HG02798 (cell line): ENCODE measurements around the gene LBR.

ENCODE experiments used
- ATAC-seq: cut with Tn5 transposase; IDR thresholded peaks from one replicate; pipeline ENCODE4 v1.9.1; 2021; ENCODE audit warnings: mild to moderate bottlenecking; ENCODE audit not compliant: unreplicated experiment, poor library complexity

Gene LBR

DNA sequence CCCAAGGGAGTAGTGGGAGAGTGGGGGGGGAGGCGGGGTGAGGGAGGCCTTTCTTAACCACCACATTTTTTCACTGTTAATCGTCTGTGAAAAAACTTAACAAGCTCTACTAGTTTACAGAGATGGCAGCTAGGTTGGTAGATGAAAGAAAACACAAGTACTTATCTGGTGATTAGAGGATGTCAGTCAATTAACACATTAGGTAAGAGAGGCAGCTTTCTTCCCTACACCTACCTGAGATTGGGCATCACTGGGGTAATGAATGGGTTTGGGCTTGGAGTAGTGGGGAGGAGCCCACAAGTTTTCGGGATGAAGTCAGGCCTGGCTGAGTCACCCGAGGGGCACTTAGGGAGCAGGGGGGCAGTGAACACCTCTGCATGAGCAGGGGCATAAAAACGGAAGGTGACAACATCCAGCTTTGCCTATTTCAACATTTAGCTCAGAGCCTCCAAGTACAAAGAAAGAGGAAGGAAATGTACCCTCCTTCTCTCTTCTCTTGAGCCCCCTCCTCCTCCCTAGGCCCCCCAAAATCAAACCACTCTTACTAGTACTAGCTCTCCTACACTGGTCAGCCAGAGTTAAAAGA, 2.5 kb downstream of the LBR start:
- ATAC-seq = no peak

DNA sequence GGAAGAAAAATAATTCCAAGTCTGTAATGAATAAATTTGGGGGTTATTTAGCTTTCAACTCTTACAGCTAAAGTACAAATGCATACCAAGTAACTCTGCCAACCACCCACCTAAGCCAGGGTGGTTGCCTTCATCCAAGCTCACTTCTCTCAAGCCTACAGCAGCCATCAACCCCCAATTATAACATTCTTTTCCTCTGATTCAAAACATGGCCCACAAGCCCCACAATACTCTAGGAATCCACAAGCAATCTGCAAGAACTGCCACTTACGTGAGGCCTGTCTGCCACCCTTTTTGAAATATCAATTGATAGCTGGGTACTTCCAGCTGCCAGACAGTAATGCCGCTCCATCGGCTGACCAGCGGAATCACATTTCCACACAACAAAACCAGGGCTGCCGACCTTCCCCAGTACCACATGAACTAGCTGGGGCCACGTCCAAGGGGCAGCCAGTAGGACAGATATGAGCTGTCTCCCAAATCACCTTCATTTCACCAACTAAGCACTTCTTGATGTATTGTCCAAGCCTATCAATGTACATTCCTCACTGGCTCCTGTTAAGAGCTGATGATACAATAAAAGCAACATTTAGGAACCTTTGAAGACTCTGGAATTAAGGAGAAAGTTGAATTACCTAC, 3.2 kb downstream of the LBR start:
- ATAC-seq = no peak

DNA sequence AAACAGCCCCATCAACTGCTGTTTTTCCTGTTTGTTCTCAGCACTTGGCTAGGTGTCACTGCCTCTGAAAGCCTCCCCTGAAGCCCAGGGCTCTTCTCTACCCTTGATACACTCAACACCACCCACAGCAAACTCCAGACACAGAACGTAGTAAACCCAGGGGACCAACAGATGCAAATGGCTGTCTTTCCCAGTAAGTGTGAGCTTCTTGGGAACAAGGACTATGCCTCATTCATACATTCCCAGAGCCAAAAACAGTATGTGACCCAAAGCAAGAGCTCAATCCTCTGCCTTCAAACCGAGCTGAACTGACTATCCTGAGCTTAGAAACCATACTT, 4.4 kb downstream of the LBR start:
- ATAC-seq = no peak

DNA sequence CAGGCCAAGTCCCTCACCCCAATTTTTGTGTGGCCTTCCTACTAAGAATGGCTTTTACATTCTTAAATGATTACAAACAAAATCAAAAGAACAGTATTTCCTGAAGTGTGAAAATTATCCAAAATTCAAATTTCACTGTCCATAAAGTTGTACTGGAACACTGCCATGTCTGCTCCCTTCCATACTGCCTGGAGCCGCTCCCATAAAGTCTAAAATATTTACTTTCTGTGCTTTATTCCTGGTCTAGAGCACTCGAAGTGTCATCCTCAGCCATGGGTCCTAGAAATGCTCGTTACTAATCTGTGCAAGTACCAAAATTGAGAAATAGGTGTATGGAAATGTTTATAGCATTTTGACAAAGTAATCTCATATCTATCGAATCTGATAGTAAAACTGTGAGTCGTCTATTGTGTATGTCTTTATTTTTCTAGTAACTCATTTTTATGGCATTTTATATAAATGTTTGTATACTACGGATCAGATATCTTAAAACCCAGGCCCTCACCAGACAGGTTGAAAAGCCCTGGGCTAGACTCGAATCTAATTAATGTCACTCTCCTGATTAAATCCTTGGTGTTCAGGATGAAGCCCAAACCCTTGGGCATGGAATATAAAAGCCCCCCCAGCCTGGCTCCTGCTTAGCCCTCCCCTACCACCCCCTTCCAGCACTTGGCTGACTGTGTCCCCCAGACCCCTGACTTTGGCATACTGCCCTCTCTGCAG, 4.9 kb downstream of the LBR start:
- no peak for ATAC-seq

DNA sequence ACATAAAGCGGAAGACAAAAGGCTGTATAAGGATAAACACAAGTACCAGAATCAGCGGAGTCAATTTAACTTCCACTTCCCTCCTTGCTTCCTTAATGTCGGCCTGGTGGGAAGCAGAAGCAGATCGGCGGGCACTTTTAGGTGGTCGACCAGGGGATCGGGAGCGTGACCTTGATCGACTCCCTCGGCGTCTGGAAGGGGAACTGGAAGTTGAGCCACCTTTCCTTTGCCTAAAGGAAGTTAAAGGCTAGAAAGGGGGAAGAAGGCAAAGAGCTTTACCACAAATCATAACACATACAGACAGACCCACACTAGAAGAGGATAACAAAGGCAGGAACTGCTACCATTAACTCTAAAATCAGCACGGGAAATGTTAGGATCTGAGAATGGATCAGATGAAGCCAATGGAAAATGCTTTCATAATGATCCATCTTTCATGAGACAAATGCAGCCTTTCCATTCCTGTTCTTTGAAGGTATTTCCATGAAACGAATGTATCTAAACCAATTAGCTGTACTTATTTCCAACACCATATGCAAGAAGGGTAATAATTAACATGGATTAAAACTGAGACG, 5.7 kb downstream of the LBR start:
- ATAC-seq = no peak

DNA sequence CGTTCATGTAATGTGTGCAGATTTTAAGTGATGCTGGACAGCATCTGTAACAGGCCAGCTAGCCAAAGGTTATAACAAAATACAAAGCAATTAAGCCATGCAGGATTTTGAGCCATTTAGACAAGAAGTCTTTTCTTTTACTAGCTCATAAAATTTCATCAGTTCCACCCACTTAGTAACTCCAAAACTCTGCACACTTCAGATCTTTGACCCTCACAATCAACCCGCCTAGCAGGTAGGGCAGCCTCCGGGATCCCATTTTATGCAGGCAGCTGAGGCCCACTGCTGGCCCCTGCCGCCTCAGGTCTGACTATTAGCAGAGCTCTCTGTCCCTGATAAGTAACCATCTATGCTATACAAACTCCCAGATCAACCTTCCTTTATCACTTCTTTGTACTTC, 9.2 kb downstream of the LBR start:
- no peak for ATAC-seq

DNA sequence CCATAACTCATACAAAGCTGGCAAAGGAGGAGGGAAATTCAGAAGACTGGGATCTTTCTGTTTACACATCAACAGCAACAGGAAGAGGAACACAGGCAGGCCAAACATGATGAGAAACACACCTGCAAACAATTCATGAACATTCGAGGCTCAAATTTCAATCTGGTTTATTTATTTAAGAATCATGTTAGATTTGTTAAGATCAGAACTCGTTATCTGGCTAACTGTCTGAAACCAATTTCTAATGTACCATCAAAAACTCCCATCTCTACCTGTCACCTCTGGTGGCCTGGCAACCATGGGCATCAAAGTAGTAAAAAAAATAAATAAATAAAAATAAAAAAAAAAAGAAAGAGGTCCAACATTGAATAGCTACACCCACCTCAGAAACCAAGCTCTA, 9.8 kb downstream of the LBR start:
- ATAC-seq = no peak

DNA sequence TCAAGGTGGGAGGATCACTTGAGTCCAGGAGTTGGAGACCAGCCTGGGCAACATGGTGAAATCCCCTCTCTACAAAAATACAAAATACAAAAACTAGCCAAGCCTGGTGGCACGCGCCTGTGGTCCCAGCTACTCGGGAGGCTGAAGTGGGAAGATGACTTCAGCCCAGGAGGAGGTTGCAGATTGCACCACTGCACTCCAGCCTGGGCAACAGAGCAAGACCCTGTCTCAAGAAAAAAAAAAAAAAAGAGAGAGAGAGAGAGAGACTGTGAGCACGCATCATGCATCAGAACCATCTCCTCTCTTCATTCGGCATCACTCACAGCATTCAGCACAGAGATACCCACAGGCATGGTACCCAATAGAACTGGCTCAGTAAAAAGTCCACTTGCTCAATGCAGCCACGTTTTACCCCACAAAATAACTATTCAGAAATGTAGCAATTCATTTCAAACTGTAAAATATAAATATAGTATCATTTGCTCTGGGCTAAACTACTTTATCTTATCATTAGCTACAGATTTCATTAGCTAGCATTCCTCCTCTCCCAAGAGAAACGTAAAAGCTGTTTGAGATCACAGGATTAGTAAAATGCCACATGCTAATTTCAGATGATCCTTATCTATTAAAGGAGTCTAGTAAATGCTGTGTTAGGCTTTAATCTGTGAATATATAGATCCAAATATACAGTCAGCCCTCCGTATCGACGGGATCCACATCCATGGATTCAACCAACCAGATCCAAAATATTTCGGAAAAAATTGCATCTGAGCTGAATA, 11.7 kb downstream of the LBR start:
- ATAC-seq = no peak

DNA sequence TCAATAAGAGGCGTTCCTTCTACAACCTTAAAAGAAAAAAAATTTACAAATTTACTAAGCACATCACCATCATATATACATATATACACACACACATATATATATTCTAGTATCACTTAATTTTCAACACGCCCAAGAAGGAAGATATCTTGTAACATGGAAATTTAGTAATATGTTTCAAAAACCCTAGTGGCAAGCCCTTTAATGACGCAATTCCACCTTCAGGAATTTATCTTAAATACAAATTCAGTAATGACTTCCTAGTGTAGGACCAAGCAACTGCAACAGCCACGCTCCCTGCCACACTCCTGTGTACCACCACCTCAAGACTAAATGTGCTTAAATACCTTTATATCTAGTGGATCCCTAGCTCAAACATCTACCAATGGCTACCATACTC, 12.5 kb downstream of the LBR start:
- ATAC-seq = no peak

DNA sequence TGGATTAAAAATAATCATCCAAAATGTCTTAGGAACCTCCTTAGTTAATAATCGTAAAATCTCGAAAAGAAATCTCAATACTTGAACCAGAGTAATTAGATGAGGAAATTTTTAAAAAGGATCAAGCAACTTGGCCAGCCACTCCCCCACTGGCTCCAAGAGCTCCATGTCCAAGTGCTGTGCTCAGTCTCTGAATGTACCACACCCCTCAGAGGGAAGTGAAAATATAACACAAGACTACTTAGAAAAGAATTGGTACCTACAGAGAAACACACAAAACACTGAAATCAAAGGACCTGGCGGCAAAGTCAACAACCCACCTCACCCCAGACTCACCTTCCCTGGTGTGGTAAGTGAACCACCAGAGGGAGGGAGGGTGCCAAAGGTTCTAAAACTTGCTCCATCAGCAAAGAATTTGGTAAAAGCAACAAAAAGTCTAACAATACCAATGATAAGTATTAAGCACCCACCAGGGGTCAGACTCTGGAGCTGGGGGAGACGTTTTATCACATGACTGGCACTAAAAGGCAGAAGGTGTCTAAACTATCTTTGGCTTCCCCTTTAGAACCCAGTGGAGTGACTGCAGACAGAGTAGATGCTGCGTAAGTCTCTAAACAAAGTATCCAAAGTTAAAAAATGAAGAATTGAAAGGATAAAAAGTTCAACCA, 14.0 kb downstream of the LBR start:
- no peak for ATAC-seq

DNA sequence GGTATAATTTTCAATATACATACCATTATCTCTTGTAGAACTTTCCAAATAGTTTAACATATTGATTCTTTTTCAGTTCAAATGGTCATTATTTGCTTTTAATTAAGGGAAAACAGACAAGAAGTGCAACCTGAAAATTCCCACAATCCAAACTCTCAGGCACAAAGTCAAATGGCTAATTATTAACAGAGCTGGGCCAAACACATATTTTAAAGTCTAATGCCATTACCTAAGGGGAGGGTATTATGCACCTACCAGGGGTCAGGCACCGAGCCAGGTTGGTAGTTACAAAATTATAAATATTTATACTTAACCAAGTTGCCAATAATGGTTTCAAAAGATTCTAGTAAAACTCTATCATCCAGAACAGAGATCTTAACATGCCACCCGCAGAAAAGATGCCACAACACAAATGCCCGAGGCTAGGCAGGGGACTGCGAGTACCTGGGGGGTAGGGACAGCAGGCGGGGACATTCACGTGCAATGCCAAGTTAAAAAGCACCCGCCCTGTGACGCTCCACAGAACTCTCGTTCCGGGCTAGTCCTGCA, 15.0 kb downstream of the LBR start:
- ATAC-seq = no peak

DNA sequence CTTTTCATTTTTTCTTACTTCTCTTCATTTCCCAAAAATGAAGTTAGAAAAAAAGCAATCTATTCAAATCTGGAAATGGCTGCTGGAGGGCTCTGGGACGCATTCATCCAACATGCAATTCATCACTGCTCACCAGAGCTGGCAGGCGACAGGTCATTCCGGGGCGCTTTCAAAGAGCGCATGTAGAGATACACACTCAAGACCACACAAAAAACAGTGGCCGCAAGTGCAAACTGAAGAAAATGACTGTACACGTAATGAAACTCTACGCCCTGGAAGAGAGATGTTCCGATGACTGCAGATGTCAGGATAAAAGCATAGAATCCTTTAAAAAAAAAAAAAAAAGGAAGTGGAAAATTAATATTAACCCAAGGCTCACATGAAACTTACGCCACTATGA, 15.5 kb downstream of the LBR start:
- no peak for ATAC-seq

DNA sequence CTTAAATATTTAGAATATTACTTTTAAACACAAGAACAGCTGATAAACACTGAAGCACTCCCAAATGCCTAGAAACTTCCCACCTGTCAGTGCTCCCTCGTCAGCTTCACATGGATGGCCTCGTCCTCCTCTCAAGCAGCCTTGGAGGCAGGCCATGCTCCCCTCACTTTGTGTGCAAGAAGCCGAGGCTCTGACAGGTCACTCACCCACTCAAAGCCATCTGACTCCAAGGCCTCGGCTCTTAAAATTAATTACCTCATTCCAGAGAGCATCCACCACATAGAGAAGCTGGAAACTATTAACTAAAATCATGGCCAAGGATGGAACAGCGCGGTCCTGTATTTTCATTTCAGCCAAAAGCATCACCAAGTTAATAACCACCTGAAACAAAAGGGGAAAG, 17.8 kb downstream of the LBR start:
- no peak for ATAC-seq

DNA sequence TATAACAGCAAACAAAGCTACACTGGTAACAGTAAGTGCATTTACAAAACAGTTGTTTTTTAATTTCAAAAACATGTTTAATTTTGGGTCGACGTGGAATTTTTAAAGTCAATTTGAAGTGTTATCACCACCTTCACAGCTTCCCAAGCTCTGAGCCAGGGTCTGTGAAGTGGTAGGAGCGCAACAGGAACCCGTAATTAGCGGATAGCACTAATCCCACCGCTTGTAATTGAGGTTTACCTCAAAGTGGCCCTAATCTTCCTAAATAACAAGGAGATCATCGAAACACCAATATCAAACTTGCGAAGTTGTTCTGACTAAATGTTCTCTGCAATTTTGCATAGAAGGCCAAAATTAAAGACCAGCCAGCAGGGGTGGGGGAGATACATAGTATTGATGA, 18.8 kb downstream of the LBR start:
- ATAC-seq = no peak

DNA sequence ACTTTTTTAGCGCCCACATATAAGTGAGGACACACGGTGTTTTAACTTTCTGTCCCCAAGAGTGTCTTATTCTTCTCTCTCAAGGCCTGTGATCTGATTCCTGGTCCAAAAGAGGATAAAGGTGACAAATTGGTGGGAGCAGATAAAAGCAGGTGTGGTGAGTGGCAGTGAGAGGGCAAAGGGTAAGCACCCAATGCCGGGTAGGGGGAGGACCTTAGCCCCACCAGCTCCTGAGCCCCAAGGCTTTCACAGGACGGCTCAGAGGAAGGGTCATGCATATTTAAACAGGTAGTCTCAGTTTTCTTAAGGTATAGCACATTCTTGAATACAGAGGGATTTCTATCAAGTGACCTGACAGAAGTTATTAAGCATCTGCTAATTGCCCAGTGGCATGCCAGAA, 19.6 kb downstream of the LBR start:
- ATAC-seq = no peak

DNA sequence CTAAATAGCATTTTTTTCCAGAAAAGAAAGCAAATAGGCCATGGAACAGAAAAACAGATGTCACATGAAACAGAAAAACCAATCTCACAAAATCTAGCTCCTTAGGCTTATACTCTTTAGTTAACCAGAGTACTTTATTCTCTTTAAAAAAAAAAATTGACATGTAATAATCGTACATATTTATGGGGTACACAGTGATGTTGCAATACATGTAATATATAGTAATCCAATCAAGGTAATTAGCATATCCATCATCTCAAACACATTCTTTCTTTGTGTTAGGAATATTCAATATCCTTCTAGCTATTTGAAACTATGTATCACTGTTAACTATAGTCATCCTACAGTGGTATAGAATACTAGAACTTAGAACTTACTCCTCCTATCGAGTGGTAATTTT, 20.1 kb downstream of the LBR start:
- ATAC-seq = no peak

DNA sequence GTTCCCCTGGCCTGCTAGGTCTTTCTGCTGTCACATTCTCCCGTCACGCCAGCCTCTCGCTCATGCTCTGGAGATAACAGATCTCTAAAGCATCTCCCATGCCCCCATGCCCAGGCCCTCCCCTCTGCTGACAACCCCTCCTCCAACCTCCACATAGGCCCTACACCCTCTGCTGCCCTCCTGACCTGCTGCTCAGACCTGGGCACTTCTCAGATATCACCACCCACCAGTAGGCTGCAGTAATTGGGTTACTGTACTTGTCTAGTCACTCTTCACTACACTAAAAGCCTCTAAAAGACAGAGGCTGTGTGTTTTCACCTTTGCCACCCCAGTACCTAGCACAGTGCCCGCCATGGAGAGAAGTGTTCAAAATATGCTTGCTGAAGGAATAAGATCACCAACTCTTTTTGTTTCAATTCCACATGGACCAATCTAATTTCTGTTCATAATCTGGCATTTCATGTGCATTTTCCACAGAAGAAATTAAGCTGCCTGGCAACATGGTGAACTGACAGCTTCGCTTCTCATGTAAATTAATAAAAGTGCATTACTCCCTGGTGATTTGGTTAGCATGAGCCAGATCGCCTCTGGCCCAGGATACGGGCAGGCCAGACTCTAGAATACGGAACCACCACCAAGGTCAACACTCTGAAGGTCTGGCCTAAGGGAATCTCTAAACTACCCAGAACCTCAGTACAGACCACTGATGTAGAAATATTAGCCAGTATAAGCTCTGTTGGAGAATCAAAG, 20.7 kb downstream of the LBR start:
- ATAC-seq = no peak

DNA sequence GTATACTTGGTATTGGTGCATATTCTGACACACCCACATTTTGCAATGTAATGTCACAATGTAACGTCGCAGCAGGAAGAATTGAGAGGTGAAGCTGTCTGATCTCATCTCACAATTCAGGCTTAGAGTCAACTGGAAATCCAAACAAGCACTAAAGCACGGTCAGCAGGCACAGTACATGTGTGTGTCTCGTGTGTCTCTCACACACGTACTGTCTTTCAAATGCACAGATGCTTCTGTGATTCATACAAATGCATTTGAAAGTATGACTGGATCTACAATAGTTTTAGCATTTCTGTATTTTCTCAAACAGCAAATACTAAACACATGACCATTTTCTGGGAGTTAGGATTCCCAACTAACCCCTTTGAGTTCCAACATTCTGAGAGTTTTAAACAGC, 26.9 kb downstream of the LBR start:
- ATAC-seq = no peak

DNA sequence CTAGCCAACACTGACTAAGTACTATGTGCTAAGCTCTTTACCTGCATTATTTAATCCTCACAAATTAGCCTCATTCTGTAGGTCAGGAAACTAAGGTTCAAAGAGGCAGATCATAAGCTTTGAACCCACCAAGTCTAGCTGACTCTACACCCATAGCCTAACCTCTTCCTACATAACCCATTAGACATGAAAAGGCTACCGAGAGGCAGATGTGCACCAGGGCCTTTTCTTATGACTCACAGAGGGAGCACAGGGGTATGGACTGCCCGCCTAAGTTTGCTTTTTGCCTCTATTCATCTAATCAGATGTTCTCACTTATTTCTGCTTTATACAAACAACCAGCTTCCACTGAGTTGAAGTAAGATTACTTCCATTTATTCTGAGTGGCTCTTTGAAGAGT, 31.5 kb downstream of the LBR start:
- ATAC-seq = no peak

DNA sequence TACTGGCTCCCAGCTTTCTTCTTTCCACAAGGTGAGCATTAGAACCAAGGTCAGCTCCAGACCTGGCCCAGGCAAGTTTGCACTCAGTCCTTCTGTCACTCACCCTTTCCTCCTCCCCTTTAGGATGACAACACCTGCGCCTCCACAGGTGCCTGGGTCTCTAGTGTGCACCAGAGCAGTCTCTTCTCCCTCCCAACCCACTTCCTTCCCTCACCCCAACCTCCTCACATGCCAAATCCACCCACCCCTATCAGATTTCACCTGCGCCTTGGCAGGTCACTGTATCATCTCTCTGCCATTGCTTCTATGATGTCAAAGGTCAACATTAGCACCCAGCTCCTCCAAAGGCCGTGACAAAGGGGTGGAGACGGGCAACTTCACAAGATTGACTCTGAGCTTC, 38.0 kb downstream of the LBR start:
- no peak for ATAC-seq
